Neuronal stem cell (in vitro differentiated cells): Measurements from ENCODE around the gene TLX3.

Experiments used
- DNase-seq: peaks from one replicate; pipeline ENCODE4 v3.0.0-alpha.2; 2013; ENCODE audit warnings: low spot score
- H2AFZ ChIP-seq: one replicate; pipeline ENCODE4 v1.6.1; 2013; ENCODE audit warnings: mild to moderate bottlenecking, low read length, inconsistent platforms
- H2AK5ac ChIP-seq: 2 replicates; pipeline ENCODE4 v1.6.1; 2013; ENCODE audit warnings: low read depth, mild to moderate bottlenecking, inconsistent platforms, low read length, moderate library complexity, mixed read lengths
- H2BK120ac ChIP-seq: 2 replicates; pipeline ENCODE4 v1.6.1; 2013; ENCODE audit warnings: low read depth, mild to moderate bottlenecking, inconsistent platforms, low read length, moderate library complexity, mixed read lengths
- H2BK12ac ChIP-seq: one replicate; pipeline ENCODE4 v1.6.1; 2013; ENCODE audit warnings: low read length, inconsistent platforms
- H2BK15ac ChIP-seq: 2 replicates; pipeline ENCODE4 v1.6.1; 2013; ENCODE audit warnings: mild to moderate bottlenecking, low read length, inconsistent platforms, mixed read lengths
- H2BK5ac ChIP-seq: one replicate; pipeline ENCODE4 v1.6.1; 2013; ENCODE audit warnings: inconsistent platforms, mild to moderate bottlenecking, low read length, moderate library complexity
- H3K14ac ChIP-seq: one replicate; pipeline ENCODE4 v1.6.1; 2013; ENCODE audit warnings: low read length, inconsistent platforms
- H3K18ac ChIP-seq: 2 replicates; pipeline ENCODE4 v1.6.1; 2013; ENCODE audit warnings: low read length, inconsistent platforms
- H3K23ac ChIP-seq: 2 replicates; pipeline ENCODE4 v1.6.1; 2013; ENCODE audit warnings: low read depth, mild to moderate bottlenecking, mixed read lengths, low read length, inconsistent platforms; ENCODE audit not compliant: poor library complexity
- H3K27ac ChIP-seq: replicated peaks from 3 replicates; pipeline ENCODE4 v1.5.1; 2013; ENCODE audit warnings: low read length, inconsistent platforms
- H3K27me3 ChIP-seq, 3 experiments: 2 replicates each; pipeline ENCODE4 v1.6.1; 2013; ENCODE audit warnings: low read length in 3 of 3, mild to moderate bottlenecking in 2 of 3, inconsistent platforms in 1 of 3, low read depth in 1 of 3, mixed read lengths in 1 of 3, moderate library complexity in 1 of 3; ENCODE audit not compliant: control insufficient read depth in 3 of 3, insufficient read depth in 3 of 3
- H3K36me3 ChIP-seq, 2 donors: replicated peaks in 1 of 2; 2 replicates each; pipeline ENCODE4 v1.6.1; 2013; ENCODE audit warnings: low read length in 2 of 2; ENCODE audit not compliant: control insufficient read depth in 2 of 2, insufficient read depth in 2 of 2
- H3K4ac ChIP-seq: 2 replicates; pipeline ENCODE4 v1.6.1; 2013; ENCODE audit warnings: inconsistent platforms, mild to moderate bottlenecking, low read length, moderate library complexity
- H3K4me1 ChIP-seq, 2 donors: 1 replicate in 1 of 2; 2 replicates in 1 of 2; pipeline ENCODE4 v1.6.1; 2013; ENCODE audit warnings: low read length in 2 of 2, low read depth in 1 of 2; ENCODE audit not compliant: control insufficient read depth in 2 of 2, insufficient read depth in 1 of 2
- H3K4me2 ChIP-seq: one replicate; pipeline ENCODE4 v1.6.1; 2013; ENCODE audit warnings: mild to moderate bottlenecking, low read length, inconsistent platforms; ENCODE audit not compliant: insufficient read depth, poor library complexity, severe bottlenecking
- H3K4me3 ChIP-seq, 2 donors: 2 replicates each; pipeline ENCODE4 v1.5.1; 2013; ENCODE audit warnings: low read length in 2 of 2, mild to moderate bottlenecking in 2 of 2, inconsistent platforms in 1 of 2, moderate library complexity in 1 of 2
- H3K79me1 ChIP-seq: one replicate; pipeline ENCODE4 v1.6.1; 2013; ENCODE audit warnings: low read depth, mild to moderate bottlenecking, inconsistent platforms, low read length, moderate library complexity
- H3K9ac ChIP-seq: one replicate; pipeline ENCODE4 v1.6.1; 2013; ENCODE audit warnings: mild to moderate bottlenecking, low read depth, low read length, inconsistent platforms; ENCODE audit not compliant: poor library complexity
- H3K9me3 ChIP-seq, 2 donors: replicated peaks in 1 of 2; 2 replicates each; pipeline versions ENCODE3 to v1.6.1; 2013; ENCODE audit warnings: low read length in 2 of 2, mild to moderate bottlenecking in 2 of 2, inconsistent platforms in 1 of 2, low read depth in 1 of 2, mixed read lengths in 1 of 2, moderate library complexity in 1 of 2; ENCODE audit not compliant: control insufficient read depth in 2 of 2, insufficient read depth in 1 of 2
- H4K8ac ChIP-seq: one replicate; pipeline ENCODE4 v1.6.1; 2013; ENCODE audit warnings: low read depth, mild to moderate bottlenecking, inconsistent platforms, low read length, moderate library complexity
- H4K91ac ChIP-seq: one replicate; pipeline ENCODE4 v1.6.1; 2013; ENCODE audit warnings: low read length, low read depth, mild to moderate bottlenecking, inconsistent platforms; ENCODE audit not compliant: poor library complexity
- WGBS, 2 donors: extraction: QIAGEN DNeasy Blood & Tissue Kit; methylation state at CpG; one replicate each; pipeline ENCODE4 v1.1.7; 2013; ENCODE audit warnings: missing lambda C conversion rate in 2 of 2, mixed read lengths in 1 of 2; ENCODE audit not compliant: insufficient read length in 2 of 2, insufficient replicate concordance in 1 of 2; ENCODE audit errors: extremely low coverage in 2 of 2; 5-methylcytosine and 5-hydroxymethylcytosine counted together

Gene TLX3

DNA sequence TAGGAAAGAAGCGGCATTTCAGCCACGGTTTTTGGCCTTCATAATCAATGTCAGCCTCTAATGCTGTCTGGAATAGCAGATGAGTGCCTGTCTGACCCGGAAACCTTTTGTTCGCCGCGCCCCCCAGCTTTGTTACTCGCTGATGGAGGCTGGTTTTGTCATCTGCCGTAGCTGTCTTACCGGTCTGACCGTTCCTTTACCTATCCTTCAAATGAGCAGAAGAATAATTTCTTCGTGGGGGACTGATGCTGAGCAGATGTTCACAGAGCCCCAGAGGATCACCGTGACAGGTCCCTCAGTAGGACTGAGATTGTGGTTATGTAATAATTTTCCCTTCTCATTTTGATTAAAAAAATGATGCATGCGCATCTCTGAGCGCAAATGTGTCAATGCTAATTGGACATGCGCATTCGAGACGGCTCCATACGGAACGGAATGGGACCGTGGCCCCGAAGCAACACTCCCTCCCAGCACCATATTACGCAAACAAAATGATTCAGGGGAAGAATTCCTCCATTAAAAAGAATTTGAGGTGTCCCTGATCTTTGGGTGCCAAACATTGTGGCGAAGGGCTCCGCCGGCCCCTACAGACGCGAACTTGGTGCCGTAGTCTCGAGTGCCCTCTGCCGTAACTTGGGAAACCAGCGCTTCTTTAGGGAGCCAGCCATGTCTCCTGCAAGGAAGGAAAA is 27.6 kb downstream of the TLX3 start:
- no peak overlapping the region for H3K9ac ChIP-seq
- no peak overlapping the region for H2BK15ac ChIP-seq
- peak overlapping the region; percentile 4 to 35 for H3K4me3 ChIP-seq
- H3K27ac ChIP-seq = no peak overlapping the region
- H3K23ac ChIP-seq = no peak overlapping the region
- no peak overlapping the region for H3K14ac ChIP-seq
- H4K8ac ChIP-seq = no peak overlapping the region
- H3K18ac ChIP-seq = no peak overlapping the region
- H3K4ac ChIP-seq = no peak overlapping the region
- peak overlapping the region; percentile 40 for H3K4me2 ChIP-seq
- H2BK120ac ChIP-seq = no peak overlapping the region
- H3K79me1 ChIP-seq = no peaks in the 10 kb centered on the region
- DNase-seq = no peak
- no CpG with 5 or more reads among the region's 31 CpGs for WGBS, 2 donors
- no peak overlapping the region for H4K91ac ChIP-seq
- H2BK12ac ChIP-seq = no peak overlapping the region
- H3K27me3 ChIP-seq = peaks cover 2 to 51% (median 14%) of the 10 kb centered on the region in 3 experiments
- peaks cover 0 to 4% of the 10 kb centered on the region in 2 donors for H3K4me1 ChIP-seq
- H2AFZ ChIP-seq = peak overlapping the region; percentile 82
- H2AK5ac ChIP-seq = no peak overlapping the region
- no peaks in the 10 kb centered on the region for H3K36me3 ChIP-seq
- no peaks in the 10 kb centered on the region for H3K9me3 ChIP-seq
- H2BK5ac ChIP-seq = no peak overlapping the region

GRCh38 chr5:171337210-171337569 is 28.1 kb downstream of the TLX3 start:
- H2BK12ac ChIP-seq = no peak overlapping the region
- H3K9me3 ChIP-seq = no peaks in the 10 kb centered on the region
- no peak overlapping the region for H3K4me3 ChIP-seq
- H3K27me3 ChIP-seq = peaks cover 2 to 47% (median 14%) of the 10 kb centered on the region in 3 experiments
- no peak overlapping the region for H4K91ac ChIP-seq
- no peak overlapping the region for H2BK5ac ChIP-seq
- no peak overlapping the region for H3K23ac ChIP-seq
- WGBS, 2 donors = no CpG with 5 or more reads among the region's 11 CpGs
- no peak for DNase-seq
- no peak overlapping the region for H3K18ac ChIP-seq
- H3K14ac ChIP-seq = no peak overlapping the region
- no peak overlapping the region for H2AK5ac ChIP-seq
- no peak overlapping the region for H3K4me2 ChIP-seq
- H3K4me1 ChIP-seq = peaks cover 0 to 4% of the 10 kb centered on the region in 2 donors
- H3K36me3 ChIP-seq = no peaks in the 10 kb centered on the region
- H2AFZ ChIP-seq = peak overlapping the region; percentile 82
- no peak overlapping the region for H3K9ac ChIP-seq
- H2BK120ac ChIP-seq = no peak overlapping the region
- H2BK15ac ChIP-seq = no peak overlapping the region
- H3K79me1 ChIP-seq = no peaks in the 10 kb centered on the region
- H3K4ac ChIP-seq = no peak overlapping the region
- H4K8ac ChIP-seq = no peak overlapping the region
- no peak overlapping the region for H3K27ac ChIP-seq

DNA sequence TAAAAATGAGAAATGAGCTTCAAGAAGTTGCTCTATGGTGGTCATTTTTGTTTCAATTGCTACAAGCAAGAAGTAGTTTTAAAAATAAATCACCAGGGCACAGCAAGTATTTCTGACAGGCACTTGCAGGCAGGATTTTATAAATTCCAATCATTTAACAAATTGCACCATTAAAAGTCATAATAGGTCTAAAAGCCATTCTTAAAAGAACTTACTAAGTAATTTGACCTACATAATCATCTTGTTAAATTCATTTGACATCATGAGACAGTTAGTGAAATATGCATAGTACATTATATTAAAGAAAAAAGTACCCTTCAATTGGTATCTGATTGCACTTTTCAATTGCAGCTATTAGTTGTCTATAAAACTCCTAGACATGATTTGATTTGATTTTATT is 31.0 kb downstream of the TLX3 start:
- DNase-seq = no peak
- no peak overlapping the region for H3K23ac ChIP-seq

GRCh38 chr5:171340491-171340890 is 31.4 kb downstream of the TLX3 start:
- Histone ChIP-seq H4K8ac (no peak overlapping the region), H4K91ac (no peak overlapping the region), H3K18ac (no peak overlapping the region), H3K27me3 (peaks cover 2 to 39% (median 12%) of the 10 kb centered on the region in 3 experiments), H3K9ac (no peak overlapping the region), H2BK15ac (no peak overlapping the region), H3K27ac (no peak overlapping the region), H2BK12ac (no peak overlapping the region), H2BK120ac (no peak overlapping the region), H3K36me3 (no peaks in the 10 kb centered on the region), H2AFZ (no peak overlapping the region), H3K4me1 (peaks cover 0 to 4% of the 10 kb centered on the region in 2 donors), H2BK5ac (no peak overlapping the region), H3K14ac (no peak overlapping the region), H3K4ac (no peak overlapping the region), H3K79me1 (no peaks in the 10 kb centered on the region), H3K4me2 (no peak overlapping the region), H2AK5ac (no peak overlapping the region), H3K4me3 (no peak overlapping the region), H3K9me3 (no peaks in the 10 kb centered on the region), H3K23ac (no peak overlapping the region)
- no peak for DNase-seq
- WGBS, 2 donors = no CpG with 5 or more reads among the region's 6 CpGs

More for the DNA sequence above, 31.0 kb downstream of the TLX3 start:
- no peak overlapping the region for H3K27ac ChIP-seq
- no peak overlapping the region for H2BK5ac ChIP-seq
- H3K36me3 ChIP-seq = no peaks in the 10 kb centered on the region
- no peaks in the 10 kb centered on the region for H3K79me1 ChIP-seq
- no peak overlapping the region for H3K4me3 ChIP-seq
- no peak overlapping the region for H3K4me2 ChIP-seq
- H2BK120ac ChIP-seq = no peak overlapping the region
- no peaks in the 10 kb centered on the region for H3K9me3 ChIP-seq
- peaks cover 0 to 4% of the 10 kb centered on the region in 2 donors for H3K4me1 ChIP-seq
- H3K18ac ChIP-seq = no peak overlapping the region
- H2BK15ac ChIP-seq = no peak overlapping the region
- H3K14ac ChIP-seq = no peak overlapping the region
- no peak overlapping the region for H4K8ac ChIP-seq
- no peak overlapping the region for H2AFZ ChIP-seq
- no peak overlapping the region for H3K9ac ChIP-seq
- H2AK5ac ChIP-seq = no peak overlapping the region
- no peak overlapping the region for H4K91ac ChIP-seq
- H3K4ac ChIP-seq = no peak overlapping the region
- H2BK12ac ChIP-seq = no peak overlapping the region
- peaks cover 2 to 39% (median 14%) of the 10 kb centered on the region in 3 experiments for H3K27me3 ChIP-seq
